Activated CD8-positive, alpha-beta memory T cell treated with anti-CD3 and anti-CD28 coated beads, Interleukin-2, amount 50 U/mL, for 4 hours (primary cell): ENCODE measurements around the gene PSMA4.
"Not testable (repeated sequence)": the region's sequence is repeated elsewhere in the genome, so short reads cannot be mapped to it uniquely, and the experiment has no call there.

Experiments
- DNase-seq: peaks from one replicate; pipeline ENCODE4 v3.0.0-alpha.2; 2020

Gene PSMA4

GRCh38 chr15:78540141-78540870, at the start of gene PSMA4:
TSS of gene PSMA4 (plus strand) at chr15:78540444. CDS start at chr15:78541928, 1,484 bp downstream.
- peak; percentile 96 for DNase-seq

GRCh38 chr15:78492872-78493271, 47.4 kb upstream of the PSMA4 start:
- no peak for DNase-seq

- no peak for DNase-seq
These were observed 38.4 kb upstream of the PSMA4 start for GRCh38 chr15:78501857-78502256.

GRCh38 chr15:78502641-78503040, 37.6 kb upstream of the PSMA4 start:
- DNase-seq = no peak

- peak; percentile 75 for DNase-seq
These were observed 33.0 kb upstream of the PSMA4 start, which contains the start of gene HYKK for GRCh38 chr15:78506971-78507830. TSS of gene HYKK (plus strand) at chr15:78507577. CDS start at chr15:78513089, 5,512 bp downstream.

- DNase-seq = no peak
These were observed 32.4 kb upstream of the PSMA4 start for GRCh38 chr15:78507831-78508160.

GRCh38 chr15:78508272-78508671, 32.0 kb upstream of the PSMA4 start:
- DNase-seq = no peak

- DNase-seq = no peak
These were observed 30.4 kb upstream of the PSMA4 start for GRCh38 chr15:78509726-78510312.

GRCh38 chr15:78520035-78520434, 20.2 kb upstream of the PSMA4 start:
- DNase-seq = not testable (repeated sequence)

GRCh38 chr15:78524230-78524629, 16.0 kb upstream of the PSMA4 start:
- DNase-seq = no peak

GRCh38 chr15:78527325-78527724, 12.9 kb upstream of the PSMA4 start:
- DNase-seq = no peak

GRCh38 chr15:78533331-78533730, 6.9 kb upstream of the PSMA4 start:
- no peak for DNase-seq

GRCh38 chr15:78536134-78536533, 4.1 kb upstream of the PSMA4 start:
- no peak for DNase-seq

- DNase-seq = no peak
These were observed 2.9 kb upstream of the PSMA4 start for GRCh38 chr15:78537266-78537905.

- DNase-seq = no peak
These were observed 1.9 kb upstream of the PSMA4 start for GRCh38 chr15:78538358-78538757.

- not testable (repeated sequence) for DNase-seq
These were observed 642 bp upstream of the PSMA4 start for GRCh38 chr15:78539464-78540140.

- no peak for DNase-seq
These were observed 863 bp downstream of the PSMA4 start for GRCh38 chr15:78540871-78541743.

- DNase-seq = no peak
These were observed 1.4 kb downstream of the PSMA4 start for GRCh38 chr15:78541744-78542034.

GRCh38 chr15:78542647-78543046, 2.4 kb downstream of the PSMA4 start:
- DNase-seq = no peak

GRCh38 chr15:78550194-78550593, 9.9 kb downstream of the PSMA4 start:
- no peak for DNase-seq

GRCh38 chr15:78550815-78551214, 10.6 kb downstream of the PSMA4 start:
- DNase-seq = no peak

- no peak for DNase-seq
These were observed 11.7 kb downstream of the PSMA4 start for GRCh38 chr15:78551902-78552301.
